Body of pancreas (tissue), 4 donors: ENCODE measurements around the gene TMEM154.

ENCODE experiments used
- POLR2A ChIP-seq, 3 donors: fragments of 450-650 bp; IDR thresholded peaks; one replicate each; pipeline ENCODE4 v1.6.1; 2016; ENCODE audit warnings: antibody characterized with exemption in 3 of 3, mild to moderate bottlenecking in 2 of 3
- TF ChIP-seq, protein P1 (sequence below), 7 experiments: fragments of 450-650 bp in 4 of 7; fragments of 200-600 bp in 3 of 7; sonication (generic) in 3 of 7; IDR thresholded peaks; one replicate each; pipeline ENCODE4 v1.5.1; 2016 to 2019; ENCODE audit warnings: antibody characterized with exemption in 7 of 7

DNA sequence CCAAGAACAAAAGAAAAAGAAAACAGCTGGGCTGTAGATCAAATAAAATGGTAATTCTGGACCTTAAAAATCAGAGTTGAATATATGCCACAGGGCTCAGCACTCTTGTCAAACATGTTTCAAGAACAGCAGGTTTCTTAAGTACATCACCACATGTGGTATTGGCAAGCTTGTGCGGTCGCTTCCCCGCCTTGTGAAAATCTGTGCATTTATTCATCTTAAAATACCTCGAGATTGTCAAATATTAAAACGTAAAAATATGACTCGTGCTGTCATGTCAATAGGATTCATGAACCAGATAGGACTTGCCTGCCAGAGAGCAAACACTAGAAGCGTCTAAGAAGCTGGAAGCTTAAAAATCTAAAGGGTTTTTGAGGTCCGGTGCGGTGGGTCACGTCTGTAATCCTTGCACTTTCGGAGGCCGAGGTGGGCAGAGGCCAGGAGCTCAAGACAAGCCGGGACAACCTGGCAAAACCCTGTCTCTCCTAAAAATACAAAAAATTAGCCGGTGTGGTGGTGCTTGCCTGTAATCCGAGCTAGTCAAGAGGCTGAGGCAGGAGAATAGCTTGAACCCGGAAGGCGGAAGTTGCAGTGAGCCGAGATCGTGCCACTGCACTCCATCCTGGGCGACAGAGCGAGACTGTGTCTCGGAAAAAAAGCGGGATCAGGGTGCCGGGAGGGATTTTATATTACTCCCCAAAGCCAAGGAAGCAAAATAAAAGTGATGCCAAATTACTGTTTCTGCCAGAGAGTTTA lies 40.2 kb upstream of the TMEM154 start:
- TF ChIP-seq, protein P1, sequence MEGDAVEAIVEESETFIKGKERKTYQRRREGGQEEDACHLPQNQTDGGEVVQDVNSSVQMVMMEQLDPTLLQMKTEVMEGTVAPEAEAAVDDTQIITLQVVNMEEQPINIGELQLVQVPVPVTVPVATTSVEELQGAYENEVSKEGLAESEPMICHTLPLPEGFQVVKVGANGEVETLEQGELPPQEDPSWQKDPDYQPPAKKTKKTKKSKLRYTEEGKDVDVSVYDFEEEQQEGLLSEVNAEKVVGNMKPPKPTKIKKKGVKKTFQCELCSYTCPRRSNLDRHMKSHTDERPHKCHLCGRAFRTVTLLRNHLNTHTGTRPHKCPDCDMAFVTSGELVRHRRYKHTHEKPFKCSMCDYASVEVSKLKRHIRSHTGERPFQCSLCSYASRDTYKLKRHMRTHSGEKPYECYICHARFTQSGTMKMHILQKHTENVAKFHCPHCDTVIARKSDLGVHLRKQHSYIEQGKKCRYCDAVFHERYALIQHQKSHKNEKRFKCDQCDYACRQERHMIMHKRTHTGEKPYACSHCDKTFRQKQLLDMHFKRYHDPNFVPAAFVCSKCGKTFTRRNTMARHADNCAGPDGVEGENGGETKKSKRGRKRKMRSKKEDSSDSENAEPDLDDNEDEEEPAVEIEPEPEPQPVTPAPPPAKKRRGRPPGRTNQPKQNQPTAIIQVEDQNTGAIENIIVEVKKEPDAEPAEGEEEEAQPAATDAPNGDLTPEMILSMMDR (IDR thresholded peaks at IDR 0.05), result no peak
- no peak for TF ChIP-seq POLR2A (IDR thresholded peaks at IDR 0.05)
